NCI-H2227 (cell line): Measurements from ENCODE around the gene FN3KRP.

Experiments used
- DNase-seq: peaks from one replicate; lab custom pipeline; 2025; ENCODE audit not compliant: unreplicated experiment; lab: John Stamatoyannopoulos, UW

FN3KRP gene

DNA sequence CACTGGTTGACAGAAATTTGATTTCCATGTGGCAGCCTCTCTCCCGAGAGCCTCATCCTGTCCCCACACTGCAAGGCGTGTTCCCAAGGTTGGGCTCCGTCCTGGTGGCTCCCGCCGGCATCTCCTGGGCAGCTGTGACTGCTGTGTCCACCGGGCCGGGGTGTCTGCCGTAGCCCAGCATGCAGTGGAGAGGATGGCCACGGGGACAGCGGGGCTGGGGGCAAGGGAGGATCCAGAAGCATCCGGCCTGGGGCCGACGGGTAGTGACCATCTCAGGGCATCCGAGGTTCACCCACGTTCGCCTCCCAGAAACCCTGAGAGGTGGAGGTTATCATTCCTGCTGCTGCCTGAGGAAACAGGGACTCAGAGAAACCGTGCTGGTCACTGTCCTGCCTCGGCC lies 10.8 kb upstream of the FN3KRP start:
- DNase-seq = no peak

DNA sequence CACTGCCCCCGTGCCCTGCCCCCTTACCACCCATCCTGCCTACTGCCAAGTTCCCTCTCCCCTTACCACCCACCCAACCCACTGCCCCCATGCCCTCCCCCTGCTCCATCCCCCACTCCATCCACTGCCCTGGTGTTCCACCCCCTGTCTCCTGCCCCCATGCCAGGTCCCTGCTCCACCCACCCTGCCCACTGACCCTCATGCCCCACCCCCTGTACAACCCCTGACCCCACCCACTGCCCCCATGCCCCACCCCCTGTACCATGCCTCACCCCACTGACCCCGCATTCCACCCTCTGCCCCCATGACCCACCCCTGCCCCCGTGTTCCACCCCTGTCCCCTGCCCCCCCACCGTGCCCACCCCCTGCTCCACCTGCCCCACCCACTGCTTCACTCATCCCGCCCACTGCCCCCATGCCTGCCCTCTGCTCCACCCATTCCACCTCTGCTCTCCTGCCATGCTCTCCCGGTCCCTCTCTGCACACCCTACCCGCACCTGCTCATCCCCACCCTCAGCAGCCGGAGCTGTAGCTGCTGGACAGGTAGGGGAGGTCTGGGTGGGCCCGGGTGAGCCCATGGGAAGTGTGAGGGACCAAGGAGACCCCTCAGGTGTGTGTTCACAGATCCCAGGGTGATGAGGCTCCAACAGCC lies 7.4 kb upstream of the FN3KRP start:
- DNase-seq = no peak

DNA sequence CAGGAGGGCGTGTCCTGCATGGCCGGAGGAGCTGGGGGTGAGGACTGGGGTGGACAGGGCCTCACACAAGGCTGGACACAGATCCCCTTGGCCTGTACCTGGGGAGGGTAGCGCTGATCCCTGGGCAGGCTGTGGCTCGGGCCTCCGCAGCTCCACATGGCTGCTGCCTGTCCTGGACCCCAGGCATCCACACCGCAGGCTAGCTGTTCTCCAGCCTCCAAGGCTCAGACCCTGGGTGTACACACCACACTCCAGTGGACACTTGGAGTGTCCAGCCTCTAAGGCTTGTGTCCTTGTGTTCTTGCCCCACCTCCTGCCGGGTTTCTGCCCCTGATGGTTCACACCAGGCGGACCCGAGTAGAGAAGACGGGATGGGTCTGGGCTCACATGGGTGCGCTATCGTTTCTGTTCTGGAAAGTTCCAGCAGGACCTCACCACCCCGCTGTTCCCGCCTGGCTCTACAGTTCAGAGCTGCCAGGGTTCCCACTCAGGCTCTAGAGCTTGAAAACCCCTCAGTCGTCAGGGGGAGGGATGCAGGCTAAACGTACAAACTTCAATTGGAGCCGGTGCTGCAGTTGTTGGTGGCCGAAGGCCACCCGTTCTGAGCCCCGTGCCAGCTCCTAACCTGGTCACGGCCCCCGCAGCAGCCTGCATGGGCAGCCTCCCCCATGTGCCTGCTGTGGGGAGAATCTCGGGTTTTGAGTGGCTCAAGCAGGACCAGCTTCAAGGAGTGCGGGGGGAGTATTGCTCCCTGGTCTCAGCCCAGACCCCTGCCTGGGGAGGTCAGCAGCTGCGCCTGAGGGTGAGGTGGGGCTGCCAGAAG lies 6.6 kb upstream of the FN3KRP start:
- DNase-seq = no peak

DNA sequence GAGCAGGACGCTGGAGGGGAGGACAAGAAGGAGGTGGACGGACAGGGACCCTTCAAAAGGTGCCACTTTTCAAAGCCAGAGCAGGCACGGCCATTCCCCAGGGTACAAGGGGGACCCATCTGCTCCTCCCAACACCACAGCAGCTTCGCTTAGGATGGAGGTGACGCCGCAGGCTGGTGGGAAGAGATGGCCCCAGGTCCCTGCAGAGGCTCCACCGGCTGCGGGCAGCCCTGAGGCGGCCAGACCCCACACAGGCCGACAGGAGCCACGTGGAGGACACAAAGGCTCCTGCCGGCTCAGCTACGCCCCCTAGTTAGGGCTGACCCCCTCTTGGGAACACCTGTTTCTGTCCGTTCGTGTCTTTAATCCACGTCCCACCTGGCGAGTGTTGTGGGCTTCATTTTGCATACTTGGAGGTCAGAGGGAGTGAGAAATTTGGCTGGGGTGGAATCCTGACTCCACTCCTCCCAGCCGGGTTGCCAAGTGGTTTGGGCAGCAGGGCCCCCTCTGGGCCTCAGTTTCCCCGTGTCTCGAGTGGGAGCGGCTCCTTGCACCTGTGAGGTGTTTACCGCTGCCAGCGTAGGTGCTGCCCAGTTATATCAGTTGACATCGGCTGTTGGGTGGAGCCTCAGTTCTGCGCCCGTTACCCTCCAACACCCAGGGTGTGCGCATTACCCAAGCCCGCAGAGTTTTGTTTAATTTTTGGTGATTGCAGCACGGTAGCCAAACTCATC lies 5.8 kb upstream of the FN3KRP start:
- no peak for DNase-seq

DNA sequence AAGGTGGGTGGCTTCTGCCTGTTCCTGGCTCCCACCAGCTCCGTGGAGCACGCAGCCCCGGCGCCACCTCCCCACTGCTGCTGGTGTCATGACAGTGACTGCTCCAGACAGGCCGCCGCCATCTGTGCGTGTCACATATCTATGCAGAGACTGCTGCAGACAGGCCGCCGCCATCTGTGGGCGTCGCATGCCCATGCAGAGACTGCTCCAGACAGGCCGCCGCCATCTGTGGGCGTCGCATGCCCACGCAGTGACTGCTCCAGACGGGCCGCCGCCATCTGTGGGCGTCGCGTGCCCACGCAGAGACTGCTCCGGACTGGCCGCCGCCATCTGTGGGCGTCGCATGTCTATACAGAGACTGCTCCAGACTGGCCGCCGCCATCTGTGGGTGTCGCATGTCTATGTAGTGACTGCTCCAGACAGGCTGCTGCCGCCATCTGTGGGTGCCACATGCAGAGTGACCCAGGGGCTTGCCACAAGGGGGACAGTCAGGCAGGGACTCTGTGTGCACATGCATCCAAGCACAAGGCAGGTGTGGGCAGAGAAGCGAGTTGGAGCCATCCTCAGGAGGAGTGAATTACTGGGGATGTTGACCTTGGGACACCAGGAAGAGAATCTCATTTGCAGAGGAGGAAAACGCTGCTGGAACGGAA lies 3.3 kb upstream of the FN3KRP start:
- DNase-seq = no peak

DNA sequence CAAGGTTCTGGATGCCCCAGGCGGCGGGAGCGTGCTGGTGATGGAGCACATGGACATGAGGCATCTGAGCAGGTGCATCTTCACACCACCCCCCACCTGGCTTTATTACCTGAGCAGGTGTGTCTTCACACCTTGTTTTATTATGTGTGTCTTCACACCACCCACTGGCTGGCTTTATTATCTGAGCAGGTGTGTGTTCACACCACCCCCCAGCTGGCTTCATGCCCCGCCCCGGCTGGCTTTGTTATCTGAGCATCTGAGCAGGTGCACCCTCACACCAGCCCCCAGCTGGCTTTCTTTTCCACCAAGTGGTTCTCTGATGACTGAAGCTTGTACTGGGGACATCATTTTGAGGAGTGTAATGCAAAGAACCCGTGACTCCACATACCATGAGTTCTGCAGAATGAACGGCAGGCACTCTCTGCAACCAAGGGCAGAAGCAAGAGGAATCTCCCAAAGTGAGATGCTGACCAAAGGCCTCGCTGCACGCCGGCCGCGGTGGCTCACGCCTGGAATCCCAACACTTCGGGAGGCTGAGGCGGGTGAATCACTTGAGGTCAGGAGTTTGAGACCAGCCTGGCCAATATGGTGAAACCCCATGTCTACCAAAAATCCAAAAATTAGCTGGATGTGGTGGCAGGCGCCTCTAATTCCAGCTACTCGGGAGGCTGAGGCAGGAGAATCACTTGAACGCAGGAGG lies 2.6 kb downstream of the FN3KRP start:
- DNase-seq = no peak

DNA sequence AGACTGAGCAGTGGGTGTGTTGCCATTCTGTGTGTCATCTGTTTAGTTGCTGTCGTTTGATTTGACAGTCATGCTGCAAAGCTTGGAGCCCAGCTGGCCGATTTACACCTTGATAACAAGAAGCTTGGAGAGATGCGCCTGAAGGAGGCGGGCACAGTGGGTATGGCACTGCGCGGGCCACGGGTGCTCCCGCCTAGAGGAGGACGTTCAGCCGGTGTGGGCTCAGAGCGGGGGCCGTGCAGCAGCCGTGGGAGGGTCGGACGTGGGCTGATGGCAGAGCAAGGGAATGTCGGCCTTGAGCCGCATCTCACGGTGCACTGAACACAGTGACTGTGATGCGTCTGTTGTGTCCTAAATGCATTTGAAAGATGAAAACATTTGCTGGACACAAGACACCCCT lies 3.7 kb downstream of the FN3KRP start:
- DNase-seq = no peak

DNA sequence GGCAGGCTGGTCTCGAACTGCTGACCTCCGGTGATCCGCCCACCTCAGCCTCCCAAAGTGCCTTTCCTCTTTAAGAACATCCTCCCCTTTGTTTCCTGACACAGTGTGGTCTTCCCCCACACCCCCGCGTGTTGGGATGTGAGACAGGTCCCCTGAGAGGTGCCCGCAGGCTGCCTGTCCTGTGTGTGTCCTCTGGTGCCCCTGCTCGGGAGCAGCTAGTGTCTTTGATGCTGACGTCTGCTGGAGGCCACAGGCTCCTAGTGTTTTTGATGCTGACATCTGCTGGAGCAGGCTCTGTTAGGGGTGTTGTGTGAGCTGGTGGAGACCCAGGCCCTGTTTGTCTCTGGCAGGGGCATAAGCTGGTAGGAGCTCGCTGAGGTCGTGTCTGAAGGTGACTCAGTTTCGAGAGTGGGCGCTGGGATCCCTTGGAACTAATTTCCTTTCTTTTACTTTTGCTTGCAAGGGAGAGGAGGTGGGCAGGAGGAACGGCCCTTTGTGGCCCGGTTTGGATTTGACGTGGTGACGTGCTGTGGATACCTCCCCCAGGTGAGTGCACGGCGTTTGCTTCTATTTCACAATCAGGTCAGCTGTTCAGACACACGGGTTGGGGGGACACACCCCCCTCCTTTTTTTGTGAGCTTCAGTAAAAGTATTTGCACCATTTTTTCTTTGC lies 6.0 kb downstream of the FN3KRP start:
- no peak for DNase-seq

DNA sequence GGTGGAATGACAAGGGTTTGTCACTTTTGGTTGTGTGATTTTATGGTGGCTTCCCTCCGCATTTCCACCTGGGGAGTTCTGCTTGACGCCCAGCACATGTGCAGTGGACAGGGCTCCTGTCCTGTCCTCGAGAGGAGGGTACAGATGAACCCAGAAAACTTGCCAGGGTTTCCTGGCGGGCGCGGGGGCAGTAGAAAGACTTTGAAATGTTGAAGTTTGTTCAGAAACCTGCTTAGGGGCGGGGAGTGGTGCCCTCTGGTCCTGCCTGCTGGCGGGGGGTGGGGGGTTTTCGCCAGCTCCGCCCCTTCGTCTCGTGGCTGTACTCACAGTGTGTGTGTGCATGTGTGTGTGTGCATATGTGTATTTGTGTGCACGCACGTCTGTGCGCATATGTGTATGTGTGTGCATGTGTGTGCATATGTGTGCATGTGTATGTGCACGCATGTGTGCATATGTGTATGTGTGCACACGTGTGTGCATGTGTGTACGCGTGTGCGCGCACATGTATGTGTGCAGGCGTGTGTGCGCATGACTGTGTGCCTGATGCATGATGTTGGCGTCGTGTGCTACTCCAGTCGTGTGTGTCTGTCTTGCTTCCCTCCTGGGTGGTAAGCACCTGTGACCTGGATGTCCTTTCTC lies 6.8 kb downstream of the FN3KRP start:
- DNase-seq = no peak

DNA sequence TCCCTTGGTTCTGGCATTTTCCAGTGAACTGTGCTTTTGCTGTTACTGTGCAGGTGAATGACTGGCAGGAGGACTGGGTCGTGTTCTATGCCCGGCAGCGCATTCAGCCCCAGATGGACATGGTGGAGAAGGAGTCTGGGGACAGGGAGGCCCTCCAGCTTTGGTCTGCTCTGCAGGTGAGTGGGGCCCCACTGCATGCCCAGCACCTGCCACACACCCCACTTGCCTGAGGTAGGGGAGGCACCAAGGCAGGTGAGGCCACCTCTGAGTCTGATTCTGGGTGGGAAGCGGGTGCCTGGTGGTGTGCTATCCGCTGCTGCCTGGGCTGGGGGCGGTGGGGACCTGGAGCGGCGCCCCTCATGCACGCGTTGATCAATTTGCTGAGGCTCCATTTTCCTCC lies 9.9 kb downstream of the FN3KRP start:
- no peak for DNase-seq

DNA sequence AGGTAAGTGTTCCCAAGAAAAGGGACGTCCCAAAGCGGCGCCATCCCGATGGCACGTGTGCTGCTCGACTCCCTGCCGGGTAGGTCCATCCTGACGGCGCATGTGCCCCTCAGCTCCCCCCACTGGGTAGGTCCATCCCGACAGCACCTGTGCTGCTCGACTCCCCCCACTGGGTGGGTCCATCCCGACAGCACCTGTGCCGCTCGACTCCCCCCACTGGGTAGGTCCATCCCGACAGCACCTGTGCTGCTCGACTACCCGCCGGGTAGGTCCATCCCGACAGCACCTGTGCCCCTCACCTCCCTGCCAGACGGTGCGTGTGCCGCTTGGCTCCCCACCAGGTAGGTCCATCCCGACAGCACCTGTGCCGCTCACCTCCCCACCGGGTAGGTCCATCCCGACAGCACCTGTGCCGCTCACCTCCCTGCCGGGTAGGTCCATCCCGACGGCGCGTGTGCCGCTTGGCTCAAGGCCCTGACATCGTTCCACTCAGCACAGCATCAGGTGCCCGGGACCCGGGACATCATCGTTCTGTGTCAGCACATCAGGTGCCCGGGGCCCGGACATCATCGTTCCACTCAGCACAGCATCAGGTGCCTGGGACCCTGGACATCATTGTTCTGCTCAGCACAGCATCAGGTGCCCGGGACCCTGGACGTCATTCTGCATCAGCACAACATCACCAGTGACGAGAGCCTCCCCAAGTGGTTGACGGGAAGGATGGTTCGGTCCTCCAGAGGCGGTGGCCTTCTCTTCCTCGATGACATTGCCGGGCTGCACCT lies 13.2 kb downstream of the FN3KRP start:
- DNase-seq = no peak

DNA sequence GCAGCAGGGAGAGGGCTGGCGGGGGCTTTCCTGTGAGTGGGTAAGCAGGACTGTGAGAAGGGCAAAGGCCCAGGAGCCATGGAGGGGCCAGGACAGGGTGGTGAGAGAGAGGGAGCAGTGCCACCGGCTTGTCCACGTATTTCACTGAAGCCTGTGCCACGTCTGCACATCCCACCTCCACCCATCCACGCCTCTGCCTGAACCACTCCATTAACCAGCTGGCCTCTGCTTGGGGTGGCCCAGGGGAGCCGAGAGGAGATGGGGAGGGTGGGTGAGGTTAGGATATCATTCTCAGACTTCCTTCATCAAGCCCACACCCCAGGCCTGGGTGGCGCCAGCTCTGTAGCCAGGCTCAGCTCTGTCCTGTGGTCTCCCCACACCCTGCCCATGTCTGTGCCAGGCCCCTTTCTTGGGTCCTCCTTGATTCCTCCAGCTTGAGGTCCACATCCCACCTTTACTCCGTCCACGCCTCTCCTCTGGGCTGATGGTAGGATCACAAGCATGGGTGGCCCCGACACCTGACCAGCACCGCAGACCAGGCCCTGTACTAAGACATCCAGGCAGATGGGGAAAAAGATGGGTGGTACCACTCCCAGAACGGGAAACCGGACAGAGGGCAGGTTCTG lies 15.7 kb downstream of the FN3KRP start:
- DNase-seq = no peak

DNA sequence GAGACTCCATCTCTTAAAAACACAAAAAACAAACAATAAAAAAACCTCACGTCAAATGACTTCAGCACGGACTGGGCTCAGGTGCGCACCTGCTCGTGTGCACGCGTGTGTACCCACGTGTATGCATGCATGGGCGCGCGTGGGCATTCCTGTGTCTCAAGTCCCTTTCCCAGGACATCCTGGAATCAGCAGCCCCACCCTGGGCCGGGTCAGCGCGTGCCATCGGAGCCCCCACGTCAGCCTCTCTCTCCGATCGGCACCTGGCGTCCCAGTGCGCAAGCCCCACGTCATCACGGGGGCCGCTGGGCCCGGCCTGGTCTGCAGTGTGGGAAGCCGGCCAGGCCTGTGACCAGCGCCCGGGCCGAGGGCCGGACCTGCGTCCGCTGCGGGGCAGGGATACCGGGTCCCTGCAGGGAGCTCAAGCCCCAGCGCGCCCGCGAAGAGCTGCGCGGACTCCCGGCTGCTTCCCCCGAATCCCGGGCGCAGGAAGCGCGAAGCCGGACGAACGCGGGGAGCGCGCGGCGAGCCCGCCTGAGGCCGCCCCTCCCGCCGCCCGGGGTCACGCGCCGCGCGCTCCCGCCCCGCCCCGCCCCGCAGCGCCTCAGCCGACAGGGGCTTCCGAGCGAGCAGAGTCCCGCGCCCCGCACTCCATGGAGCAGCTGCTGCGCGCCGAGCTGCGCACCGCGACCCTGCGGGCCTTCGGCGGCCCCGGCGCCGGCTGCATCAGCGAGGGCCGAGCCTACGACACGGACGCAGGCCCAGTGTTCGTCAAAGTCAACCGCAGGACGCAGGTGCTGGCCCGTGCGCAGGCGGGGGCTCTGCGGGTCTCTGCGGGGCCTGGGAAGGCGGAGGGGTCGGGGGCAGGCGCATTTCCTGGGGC lies 18.7 kb downstream of the FN3KRP start, which contains the start of gene FN3K:
Gene FN3K, plus strand, starts transcription at position 629 of the 880 bp plus-strand sequence. Its CDS starts 22 bp downstream, at position 651.
- DNase-seq = peak; percentile 90

DNA sequence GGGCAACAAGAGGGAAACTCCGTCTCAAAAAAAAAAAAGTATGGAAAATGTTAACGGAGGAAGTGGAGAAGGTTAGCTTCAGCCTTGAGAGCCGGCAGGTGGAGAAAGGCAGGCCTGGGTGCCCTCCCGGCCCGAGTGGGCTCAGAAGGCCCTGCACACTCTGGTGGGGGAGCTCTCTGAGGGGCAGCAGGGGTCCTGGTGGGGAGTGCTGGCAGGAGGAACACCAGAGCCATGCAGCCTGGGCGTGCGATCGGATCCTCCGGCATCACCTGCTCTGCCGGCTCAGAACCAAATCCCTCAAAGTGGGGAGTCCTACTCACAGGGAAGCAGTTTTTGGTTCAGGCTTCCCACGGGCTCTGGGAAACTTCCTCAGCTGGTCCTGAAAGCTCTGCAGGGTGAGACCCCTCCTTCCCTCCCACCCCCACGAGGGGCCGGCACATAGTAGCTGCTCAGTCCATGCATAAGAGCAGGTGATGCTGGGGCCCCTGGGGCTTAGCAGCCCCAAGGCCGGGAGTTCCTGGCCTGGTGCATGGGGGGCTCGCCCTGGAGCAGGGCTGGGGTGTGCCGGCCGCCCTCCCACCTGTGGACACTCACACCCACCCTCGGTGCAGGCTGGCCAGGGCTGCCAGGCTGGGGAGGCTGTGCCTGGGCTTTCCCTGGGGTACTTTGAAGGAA lies 20.1 kb downstream of the FN3KRP start:
- DNase-seq = no peak

DNA sequence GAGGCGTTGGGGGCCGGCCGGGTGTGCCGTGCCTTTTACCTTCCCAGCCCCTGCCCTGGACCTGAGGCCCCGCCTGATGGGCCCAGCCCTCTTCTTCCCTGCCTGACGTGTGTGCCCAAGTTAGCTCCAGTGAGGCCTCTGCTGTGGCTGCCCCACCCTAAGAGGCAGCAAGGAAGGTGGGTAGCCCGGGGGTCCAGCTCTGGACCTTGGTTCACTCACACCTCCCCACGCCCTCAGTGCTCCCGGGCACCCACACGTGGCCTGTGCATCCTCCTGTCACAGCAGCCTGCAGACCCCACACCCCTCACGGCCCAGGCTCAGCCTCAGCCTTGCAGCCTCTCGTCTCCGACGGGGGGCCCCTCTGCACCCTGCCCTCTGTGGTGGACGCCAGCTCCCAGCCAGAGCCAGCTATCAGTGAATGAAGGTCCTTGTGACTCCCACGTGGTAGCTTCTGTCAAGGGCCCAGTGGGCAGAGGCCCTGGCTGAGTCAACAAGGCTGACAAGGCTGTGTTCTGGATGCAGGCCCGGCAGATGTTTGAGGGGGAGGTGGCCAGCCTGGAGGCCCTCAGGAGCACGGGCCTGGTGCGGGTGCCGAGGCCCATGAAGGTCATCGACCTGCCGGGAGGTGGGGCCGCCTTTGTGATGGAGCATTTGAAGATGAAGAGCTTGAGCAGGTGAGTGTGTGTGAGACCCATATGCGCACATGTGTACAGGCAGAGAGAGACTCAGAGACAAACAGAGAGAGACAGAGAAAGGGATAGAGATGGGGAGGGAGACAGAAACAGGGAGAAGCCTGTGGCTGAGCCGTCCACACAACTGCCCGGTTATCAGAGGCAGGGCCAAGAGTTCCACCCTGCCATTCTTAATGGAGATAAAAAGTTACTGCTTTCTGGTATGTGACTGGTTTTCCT lies 21.7 kb downstream of the FN3KRP start:
- no peak for DNase-seq
